Epithelial cell of prostate (primary cell): ENCODE results near the gene IKBIP.
"Not testable (repeated sequence)": the region's sequence is repeated elsewhere in the genome, so short reads cannot be mapped to it uniquely, and the experiment has no call there.

Source experiments
- DNase-seq: peaks from one replicate; pipeline ENCODE4 v3.0.0-alpha.2; 2011; ENCODE audit warnings: low read depth, low spot score
- H3K27ac ChIP-seq: fragments of 450-650 bp; 2 replicates; pipeline ENCODE4 v1.5.1; 2017; ENCODE audit warnings: mild to moderate bottlenecking

The IKBIP gene

GRCh38 chr12:98644712-98645571 is at the start of gene IKBIP, which contains the start of gene APAF1:
IKBIP (minus strand) TSS chr12:98644788; CDS start chr12:98644701, 87 bp downstream.
APAF1 (plus strand) TSS chr12:98645290; CDS start chr12:98648360, 3,070 bp downstream.
- DNase-seq: peak; percentile 80
- H3K27ac ChIP-seq: peak within 1 kb of the TSS; percentile 76

- no peak overlapping the region for H3K27ac ChIP-seq
- DNase-seq: no peak
These were observed 46.8 kb upstream of the IKBIP start for GRCh38 chr12:98691351-98691750.

- DNase-seq: no peak
- H3K27ac ChIP-seq: no peak overlapping the region
These were observed 42.0 kb upstream of the IKBIP start for GRCh38 chr12:98686603-98687002.

DNA sequence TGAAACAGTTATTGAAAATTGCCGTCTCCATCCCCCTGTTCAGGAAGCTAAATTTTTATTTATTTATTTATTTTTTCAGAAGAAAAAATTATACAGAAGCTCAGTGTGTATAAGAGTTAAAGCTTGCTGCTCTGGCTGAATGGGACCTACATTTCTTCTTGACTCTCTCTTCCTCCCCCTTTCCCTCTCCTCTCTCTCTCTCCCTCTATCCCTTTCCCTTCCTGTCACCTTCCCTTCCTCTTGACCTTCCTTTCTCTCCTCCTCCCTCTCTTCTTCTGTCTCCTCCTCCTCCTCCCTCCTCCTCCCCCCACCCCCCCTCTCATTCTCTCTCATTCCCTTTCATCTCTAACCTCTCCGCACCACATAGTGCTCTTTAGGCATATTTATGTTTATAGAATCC is 39.6 kb upstream of the IKBIP start:
- DNase-seq: no peak
- no peak overlapping the region for H3K27ac ChIP-seq

- DNase-seq: no peak
- H3K27ac ChIP-seq: no peak overlapping the region
These were observed 35.0 kb upstream of the IKBIP start for GRCh38 chr12:98679611-98680005.

- DNase-seq: no peak
- H3K27ac ChIP-seq: no peak overlapping the region
These were observed 34.5 kb upstream of the IKBIP start for GRCh38 chr12:98678946-98679610.

GRCh38 chr12:98678236-98678945 is 33.8 kb upstream of the IKBIP start:
- no peak for DNase-seq
- no peak overlapping the region for H3K27ac ChIP-seq

DNA sequence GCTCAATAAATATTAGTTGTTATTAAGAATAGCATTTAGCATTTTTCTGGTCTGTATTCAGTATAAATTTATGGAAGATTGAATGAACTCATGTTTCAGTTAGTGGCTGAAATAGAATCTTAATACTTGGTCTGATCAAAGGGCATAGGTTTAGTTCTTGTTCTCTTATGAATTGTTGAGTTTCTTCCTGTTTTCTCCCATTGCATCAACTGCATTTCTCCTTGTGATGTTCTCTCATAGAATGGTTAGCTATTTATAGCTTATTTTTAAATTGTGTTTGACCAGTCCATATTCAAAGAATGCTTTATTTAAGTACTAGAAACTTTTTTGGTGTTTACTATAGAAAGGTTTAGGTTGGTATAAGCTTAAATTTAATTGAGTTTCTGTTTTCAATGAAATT is 30.3 kb upstream of the IKBIP start:
- H3K27ac ChIP-seq: no peak overlapping the region
- no peak for DNase-seq

DNA sequence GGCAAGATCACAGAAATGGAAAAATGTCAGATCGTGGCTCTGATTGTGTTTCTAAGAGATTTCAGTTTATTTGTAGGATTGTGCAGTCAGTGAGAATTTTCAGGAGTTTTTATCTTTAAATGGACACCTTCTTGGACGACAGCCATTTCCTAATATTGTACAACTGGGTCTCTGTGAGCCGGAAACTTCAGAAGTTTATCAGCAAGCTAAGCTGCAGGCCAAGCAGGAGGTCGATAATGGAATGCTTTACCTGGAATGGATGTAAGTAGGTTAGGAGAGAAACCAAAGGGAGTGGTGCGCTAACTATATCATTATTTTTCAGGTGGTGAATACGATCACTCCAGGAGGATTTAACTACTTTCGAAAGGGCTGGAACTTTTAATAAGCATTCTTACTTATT is 26.9 kb upstream of the IKBIP start:
- no peak for DNase-seq
- H3K27ac ChIP-seq: no peak overlapping the region

DNA sequence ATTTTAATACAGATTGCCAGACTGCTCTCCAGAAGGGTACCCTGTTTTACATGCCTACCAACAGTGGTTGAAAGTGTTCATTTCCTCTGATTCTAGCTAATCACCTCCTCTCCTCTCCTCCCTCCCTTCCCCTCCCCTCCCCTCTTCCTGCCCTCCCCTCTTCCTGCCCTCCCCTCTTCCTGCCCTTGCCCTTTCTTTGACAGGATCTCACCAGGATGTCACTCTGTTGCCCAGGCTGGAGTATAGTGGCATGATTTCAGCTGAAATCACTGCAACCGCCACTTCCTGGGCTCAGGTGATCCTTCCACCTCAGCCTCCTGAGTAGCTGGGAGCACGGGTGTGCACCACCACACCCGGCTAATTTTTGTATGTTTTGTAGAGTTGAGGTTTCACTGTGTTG is 25.2 kb upstream of the IKBIP start:
- no peak for DNase-seq
- H3K27ac ChIP-seq: no peak overlapping the region

- no peak overlapping the region for H3K27ac ChIP-seq
These were observed 15.9 kb upstream of the IKBIP start for GRCh38 chr12:98660521-98660920.

GRCh38 chr12:98656289-98657101 is 11.9 kb upstream of the IKBIP start:
- H3K27ac ChIP-seq: no peak overlapping the region
- DNase-seq: no peak

More at GRCh38 chr12:98660521-98660920, 15.9 kb upstream of the IKBIP start:
- DNase-seq: no peak

DNA sequence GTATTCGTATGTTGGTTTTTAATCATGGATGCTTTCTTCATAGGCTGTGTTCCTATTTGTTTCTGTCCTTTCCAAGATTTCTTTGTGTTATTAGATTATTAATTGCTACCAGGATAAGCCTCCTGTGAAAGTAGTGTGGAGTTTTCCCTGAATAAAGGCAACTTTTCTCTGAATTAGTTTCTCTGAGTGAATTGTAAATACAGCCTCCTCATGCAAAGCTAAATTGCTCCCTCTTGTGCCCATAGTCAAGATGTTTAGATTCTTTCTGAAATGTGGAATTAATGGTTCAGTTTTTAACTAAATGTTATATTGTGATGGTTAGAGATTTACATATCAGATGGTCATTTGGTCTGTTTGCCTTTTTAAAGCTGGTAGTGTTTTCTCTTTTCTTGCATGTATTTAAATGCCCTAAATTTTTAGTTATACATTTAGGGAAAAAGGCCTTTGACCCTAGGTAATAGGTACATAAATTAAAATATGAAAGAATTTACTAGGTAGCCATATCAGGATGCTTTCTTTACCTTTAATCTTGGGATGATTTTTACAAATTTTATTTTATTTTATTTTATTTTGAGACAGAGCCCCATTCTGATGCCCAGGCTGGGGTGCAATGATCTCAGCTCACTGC is 9.4 kb upstream of the IKBIP start:
- no peak overlapping the region for H3K27ac ChIP-seq
- no peak for DNase-seq

DNA sequence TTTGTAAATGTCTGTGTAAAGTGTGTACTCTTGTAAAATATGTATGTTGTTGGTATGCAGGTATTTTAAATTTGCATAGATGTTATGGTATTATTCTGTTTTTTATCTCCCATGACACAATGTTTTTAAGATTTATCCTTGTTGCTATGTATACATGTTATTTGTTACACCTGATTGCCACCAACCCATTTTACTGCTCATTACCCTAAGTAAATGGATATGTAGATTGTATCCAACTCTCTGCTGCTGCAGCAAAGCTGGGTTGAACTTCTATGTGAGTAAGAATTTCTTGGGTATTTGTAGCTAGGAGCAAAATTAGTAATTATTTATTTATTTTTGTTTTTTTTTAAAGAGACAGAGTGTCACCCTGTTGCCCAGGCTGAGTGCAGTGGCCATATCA is 6.7 kb upstream of the IKBIP start:
- no peak overlapping the region for H3K27ac ChIP-seq
- no peak for DNase-seq

DNA sequence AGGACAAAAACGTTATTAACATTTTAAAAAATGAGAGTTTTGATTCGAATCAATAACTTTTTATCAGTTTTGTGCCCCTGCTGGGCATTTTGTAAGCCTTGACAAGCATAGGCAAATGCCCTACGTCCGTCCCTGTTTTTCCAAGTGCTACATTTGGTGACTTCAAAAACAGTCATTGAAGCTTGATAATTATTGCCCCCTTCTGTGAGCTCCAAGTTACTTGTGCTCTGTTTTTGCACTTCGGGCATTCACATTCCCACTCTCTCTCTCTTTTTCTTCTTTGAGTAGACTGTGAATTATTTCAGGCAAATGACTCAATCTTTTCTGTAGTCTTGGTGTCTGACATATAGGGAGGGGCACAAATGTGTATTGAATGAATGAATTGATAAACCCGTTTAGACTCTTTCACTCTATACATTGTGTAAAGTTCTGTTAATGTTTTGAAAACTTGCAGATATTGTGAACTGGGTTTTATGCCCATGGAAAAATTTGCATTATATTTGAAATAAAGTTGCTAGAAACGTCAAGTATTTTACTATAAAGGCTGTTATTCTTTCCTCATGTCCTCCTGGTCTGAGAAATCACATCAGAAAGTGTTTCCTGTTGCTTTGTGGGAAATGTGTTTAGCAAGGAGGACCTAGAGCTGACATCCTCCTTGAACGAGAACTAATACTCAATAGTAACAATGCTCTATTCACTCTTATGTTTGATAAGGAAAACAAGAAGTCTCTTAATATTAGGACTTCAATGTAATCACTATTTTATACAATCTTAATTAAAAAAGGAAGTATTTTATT is 1.9 kb upstream of the IKBIP start:
- DNase-seq: no peak
- peak overlapping the region; percentile 76 for H3K27ac ChIP-seq

GRCh38 chr12:98645572-98646067 is 1.0 kb upstream of the IKBIP start:
- peak overlapping the region; percentile 76 for H3K27ac ChIP-seq
- no peak for DNase-seq

DNA sequence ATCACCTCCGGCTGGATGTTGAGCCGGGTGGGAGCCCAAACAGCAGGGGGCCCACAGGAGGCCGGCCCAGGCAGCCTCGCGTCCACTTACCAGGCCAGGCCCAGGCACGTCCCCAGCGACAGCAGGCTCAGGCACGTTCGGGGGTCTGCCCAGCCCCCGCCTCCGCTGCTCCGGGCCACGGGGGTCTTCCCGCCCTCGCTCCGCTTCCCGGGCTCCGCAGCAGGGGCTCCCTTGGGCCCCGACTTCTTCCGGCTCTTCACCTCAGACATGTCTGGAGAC is 216 bp downstream of the IKBIP start:
- peak overlapping the region; percentile 76 for H3K27ac ChIP-seq
- no peak for DNase-seq

- H3K27ac ChIP-seq: not testable (repeated sequence)
These were observed 1.8 kb downstream of the IKBIP start for GRCh38 chr12:98642801-98643200.

GRCh38 chr12:98639491-98639890 is 5.1 kb downstream of the IKBIP start:
- no peak for DNase-seq
- H3K27ac ChIP-seq: no peak overlapping the region

More at GRCh38 chr12:98642801-98643200, 1.8 kb downstream of the IKBIP start:
- DNase-seq: not testable (repeated sequence)
